Measurements from ENCODE around the gene TNNI2.
"Not testable (repeated sequence)": the region's sequence is repeated elsewhere in the genome, so short reads cannot be mapped to it uniquely, and the experiment has no call there.

The TNNI2 gene

DNA sequence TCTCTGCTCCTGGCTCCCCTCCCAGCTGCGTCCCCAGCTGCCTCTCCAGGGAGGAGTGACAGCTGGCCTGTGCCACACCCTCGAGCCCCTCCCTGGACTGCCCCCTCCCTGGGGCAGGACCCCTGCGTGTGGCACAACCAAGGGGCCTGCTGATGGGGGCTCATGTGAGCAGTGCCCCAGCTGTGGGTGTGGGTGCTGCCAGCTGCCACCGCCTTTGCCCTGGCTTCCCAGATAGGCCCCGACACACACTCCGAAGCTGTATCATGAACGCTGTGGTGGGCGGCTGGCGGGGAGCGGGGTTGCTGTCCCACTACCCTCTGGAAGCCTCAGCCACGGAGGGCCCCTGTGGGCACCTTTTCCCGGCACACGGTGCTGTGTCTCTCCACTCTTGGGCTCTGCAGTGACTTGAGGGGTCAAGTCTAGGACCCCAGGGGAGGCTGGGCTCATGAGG is 37.1 kb downstream of the TNNI2 start:
- DNase-seq = not testable (repeated sequence)

- no peak for DNase-seq
Measured at GRCh38 chr11:1876361-1877063, 37.7 kb downstream of the TNNI2 start.

DNA sequence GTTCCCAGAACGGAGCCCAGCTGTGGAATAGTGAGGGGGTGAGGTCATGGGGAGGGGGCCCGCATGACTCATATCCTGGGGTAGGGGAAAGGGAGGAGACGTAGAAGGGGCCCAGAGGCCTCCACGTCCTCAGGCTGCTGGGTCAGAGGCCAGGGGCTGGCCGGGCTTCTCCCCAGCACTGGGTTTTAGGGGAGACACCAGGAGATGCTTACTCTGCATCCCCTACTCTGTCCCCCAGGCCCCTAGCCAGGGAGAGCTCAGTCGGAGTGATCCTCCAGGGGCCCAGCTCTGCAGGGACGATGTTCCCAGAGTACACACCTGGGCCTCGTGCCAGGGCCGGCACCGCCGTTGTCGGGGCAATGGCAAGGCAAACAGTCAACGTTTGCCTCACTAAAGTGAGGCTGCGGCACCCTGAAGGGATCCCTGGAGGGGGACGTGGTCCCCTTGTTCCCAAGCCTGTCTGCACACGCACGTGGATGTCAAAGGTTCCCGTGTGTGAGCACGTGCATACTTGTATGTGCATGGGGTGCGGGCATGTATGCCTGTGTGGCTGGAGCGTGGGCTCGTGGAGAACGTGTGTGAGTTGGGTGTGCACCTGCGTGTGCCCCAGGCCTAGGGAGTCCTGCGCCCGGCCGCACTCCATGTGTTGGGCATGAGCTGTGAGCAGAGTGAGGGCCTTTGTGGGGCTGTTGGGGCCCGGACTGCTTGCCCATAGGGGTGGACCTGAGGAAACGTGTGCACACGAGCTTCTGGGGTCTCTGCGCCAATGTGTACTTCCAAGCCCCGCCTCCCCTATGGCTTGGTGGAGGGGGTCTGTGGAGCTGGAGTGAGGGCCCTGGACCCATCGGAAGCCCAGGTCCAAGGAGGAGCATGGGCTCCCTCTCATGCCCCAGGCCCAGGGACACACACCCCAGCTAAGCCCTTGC is 38.7 kb downstream of the TNNI2 start:
- no peak for DNase-seq

DNA sequence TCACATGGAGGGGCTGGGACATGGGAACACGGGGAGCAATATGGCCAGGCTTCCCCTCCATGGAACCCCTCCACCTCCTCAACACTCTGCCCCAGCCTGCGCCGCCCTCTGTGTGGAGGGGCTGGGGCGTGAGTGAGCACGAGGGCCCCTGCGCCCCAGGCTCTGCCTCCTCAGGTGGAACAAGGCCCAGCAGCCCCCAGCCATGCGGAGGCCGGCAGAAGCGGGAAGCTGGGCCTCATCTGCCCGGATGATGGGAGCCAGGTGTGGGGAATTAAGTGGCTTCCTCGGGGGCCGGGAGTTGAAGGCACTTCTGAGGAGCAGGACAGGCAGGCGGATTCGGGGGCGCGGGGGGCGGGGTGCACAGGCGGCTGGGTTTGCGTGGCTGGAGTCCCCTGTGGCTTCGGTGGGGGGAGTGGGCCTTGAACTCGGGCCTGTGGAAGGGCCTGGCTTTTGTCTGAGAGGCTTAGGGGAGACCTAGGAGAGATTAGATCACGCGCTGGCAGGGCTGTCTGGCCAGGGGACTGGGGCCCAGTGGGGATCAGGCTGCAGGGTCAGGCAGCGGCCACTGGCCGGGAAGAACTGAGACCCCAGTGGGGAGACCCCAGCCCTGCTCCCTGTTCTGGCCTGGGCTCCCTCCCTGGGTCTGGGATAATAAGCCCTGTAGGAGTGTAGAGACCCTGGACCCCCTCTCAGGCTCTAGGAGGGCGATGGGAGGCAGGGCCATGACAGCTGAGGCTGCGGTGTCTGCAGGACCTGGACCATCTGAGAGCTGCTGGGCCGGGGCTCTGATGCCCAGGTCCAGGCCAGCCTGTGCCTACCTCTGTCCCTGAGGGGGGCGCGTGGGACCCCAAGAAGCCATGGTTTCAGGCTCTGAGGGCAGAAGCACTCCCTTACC is 39.6 kb downstream of the TNNI2 start:
- no peak for DNase-seq

- no peak for DNase-seq
Measured at GRCh38 chr11:1879342-1879940, 40.7 kb downstream of the TNNI2 start.

- DNase-seq = no peak
Measured at GRCh38 chr11:1879941-1880720, 41.4 kb downstream of the TNNI2 start.

DNA sequence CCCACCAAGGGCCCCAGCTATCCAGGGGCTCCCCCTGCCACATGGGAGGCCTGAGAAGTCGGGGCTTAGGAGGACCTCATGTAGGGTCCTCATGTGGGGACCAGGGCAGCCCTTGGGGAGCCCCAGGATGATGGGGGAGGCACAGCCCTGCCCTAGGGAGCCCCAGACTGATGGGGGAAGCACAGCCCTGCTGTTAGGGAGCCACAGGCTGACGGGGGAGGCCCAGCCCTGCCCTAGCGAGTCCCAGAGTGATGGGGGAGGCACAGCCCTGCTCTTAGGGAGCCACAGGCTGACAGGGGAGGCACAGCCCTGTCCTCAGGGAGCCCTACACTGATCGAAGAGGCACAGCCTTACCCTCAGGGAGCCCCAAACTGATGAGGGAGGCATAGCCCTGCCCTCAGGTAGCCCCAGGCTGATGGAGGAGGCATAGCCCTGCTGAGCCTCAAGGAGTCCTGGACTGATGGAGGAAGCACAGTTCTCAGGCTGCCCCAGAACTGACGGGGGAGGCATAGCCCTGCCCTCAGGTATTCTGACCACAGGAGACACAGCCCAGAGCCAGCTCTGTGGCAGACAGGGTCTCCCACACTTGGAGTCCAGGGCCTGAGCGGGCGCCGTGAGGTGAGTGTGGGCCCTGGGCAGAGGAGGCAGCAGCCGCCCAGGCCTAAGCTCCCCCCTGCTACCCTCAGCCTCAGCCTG is 42.1 kb downstream of the TNNI2 start:
- no peak for DNase-seq

GRCh38 chr11:1881442-1882264 is 42.9 kb downstream of the TNNI2 start:
- no peak for DNase-seq

GRCh38 chr11:1882265-1883238 is 43.8 kb downstream of the TNNI2 start:
- DNase-seq = peak; percentile 74

DNA sequence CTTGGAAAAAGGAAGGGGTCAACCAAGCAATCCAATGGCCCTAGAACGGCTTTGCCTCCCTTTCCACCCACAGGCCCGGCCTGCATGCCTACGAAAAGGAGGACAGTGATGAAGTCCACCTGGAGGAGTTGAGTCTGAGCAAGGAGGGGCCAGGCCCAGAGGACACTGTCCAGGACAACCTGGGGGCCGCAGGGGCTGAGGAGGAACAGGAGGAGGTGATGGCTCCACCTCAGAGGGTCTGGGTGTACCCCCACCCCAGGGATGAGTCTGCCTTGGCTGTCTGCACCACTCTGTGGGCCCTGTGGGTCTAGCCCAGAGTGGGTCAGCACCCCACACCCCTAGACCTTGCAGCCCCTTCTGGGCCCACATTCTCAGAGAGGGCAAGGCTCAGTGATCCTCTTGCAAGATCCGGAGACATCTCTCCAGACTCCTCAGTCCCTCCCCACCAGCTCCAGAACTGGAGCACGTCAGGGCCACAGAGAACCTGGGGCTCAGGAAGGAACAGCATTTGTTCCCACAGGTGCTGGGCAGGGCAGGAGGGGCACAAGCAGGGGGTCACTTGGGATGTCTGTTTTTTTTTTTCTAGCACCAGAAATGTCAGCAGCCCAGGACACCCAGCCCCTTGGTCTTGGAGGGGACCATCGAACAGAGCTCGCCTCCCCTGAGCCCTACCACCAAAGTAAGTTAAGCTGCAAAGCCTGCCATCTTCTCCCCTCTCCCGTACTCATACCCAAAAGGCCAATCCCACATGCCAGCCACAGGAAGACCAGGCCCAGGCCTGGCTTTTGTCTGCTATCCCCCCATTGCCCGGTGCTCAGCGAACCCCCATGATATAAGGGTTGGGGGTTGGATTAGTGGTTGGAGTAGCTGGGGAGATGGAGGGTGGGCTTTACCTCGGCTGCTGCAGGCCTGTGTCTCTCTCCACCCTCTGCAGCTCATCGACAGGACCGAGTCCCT is 44.8 kb downstream of the TNNI2 start:
- no peak for DNase-seq

GRCh38 chr11:1884303-1884700 is 45.5 kb downstream of the TNNI2 start:
- no peak for DNase-seq

DNA sequence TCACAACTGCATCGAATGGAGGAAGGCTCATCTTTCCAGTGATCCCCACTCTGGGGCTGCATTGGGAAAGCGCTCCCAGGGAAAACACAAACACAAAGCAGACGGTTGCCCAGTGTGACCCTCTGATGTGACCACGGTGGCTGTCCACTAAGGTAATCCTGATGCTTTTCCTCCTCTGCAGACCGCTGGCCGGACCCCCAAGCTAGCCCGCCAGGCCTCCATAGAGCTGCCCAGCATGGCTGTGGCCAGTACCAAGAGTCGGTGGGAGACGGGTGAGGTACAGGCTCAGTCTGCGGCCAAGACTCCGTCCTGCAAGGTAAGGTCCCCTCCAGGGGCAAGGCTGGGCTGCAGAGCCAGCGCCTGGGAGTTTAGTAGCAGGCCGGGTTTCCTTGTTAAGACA is 47.8 kb downstream of the TNNI2 start:
- DNase-seq = not testable (repeated sequence)

DNA sequence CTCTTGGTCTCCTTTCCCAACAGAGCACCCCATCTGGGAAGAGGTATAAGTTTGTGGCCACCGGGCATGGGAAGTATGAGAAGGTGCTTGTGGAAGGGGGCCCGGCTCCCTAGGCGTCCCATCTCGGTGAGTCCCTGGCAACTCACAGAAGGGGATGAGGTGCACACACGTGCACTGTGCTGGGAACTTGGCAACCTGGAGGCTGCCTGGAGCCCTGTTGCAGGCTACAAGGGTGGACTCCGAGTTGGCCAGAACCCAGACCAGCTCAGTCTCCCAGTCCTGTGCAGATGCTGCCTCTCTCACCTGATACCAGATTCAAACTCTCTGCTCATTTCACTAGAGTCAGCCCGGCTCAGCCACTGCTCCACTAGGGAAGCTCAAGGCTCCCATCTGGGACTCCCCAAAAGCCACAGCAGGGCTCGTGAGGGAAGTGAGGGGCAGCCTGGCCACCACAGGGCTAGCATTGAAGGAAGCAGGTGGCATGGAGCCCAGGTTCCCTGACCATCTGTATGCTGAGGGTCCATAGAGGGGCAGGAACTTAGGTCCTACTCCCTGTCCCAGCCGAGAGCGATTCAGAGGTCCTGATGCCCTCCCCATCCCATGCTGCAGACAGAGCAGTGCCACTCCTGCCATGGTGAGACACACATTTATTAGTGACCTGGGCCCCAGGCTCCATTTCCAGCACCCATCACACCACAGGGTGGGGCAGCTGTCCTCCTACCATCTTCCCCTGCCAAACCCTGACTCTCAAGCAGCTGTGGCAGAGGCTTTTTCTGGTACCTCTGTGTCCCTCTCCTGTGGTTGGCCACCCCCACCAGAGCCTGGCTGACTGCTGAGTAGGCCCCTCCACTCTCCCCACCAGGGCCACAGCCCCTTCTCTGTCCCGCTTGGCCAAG is 48.9 kb downstream of the TNNI2 start:
- no peak for DNase-seq

- no peak for DNase-seq
Measured at GRCh38 chr11:1888347-1888753, 49.6 kb downstream of the TNNI2 start.

DNA sequence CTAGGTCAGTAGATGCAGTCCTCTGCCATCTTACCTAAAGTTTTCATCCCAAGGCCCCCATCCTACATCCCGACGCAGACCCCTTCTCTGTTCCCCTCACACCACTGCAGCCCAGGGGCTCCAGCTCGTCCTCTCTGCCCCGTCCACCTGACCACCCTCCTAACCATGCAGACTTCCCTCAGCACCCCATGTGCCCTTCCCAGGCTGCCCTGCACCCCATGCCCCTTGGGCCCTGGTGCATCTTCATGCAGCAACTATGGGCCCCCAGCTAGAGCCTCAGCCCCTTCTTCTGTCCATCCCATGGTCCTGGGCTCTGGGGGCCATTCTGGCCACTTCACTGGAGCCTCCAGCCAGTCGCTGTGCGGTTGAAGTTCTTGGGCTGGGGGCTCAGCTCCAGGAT is 50.0 kb downstream of the TNNI2 start:
- no peak for DNase-seq

GRCh38 chr11:1889224-1889930 is 50.6 kb downstream of the TNNI2 start:
- DNase-seq = peak; percentile 77
